Midbrain (tissue), 1 donor: ENCODE data around the gene PUDP.
"Not testable (repeated sequence)": the region's sequence is repeated elsewhere in the genome, so short reads cannot be mapped to it uniquely, and the experiment has no call there.

Experiments
- DNase-seq: peaks from one replicate; lab custom pipeline; 2025; lab: John Stamatoyannopoulos, UW

Gene PUDP

DNA sequence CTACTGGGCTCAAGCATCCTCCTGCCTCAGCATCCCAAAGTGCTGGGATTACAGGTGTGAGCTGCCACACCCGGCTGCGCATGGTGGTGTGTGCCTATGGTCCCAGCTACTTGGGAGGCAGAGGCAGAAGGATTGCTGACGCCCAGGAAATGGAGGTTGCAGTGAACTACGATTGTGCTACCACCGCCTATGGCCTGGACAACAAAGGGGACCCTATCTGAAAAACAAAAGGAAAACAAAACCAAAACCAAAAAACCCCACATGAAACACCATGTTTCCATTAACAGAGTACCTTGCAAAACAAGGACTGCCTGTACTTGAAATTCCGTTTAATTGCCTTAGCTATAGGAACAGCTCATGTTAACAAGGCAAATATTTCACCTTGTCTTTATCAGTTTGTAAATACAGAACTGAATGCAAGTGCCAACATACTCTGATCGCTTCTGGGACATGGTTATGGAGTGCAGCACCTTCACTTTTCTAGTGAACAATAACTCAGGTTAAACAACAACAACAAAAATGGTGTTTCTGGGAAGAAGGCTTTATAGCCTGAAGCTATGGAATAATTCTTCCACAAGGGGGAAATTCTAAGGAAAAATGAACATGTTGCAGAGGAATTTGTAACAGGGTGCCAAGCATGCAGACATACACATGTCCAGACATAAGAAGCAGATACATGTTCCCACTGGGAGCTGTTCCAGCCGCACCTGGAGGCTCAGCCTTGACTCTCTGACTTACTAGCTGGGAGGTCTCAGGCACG is 73.6 kb downstream of the PUDP start:
- no peak for DNase-seq

DNA sequence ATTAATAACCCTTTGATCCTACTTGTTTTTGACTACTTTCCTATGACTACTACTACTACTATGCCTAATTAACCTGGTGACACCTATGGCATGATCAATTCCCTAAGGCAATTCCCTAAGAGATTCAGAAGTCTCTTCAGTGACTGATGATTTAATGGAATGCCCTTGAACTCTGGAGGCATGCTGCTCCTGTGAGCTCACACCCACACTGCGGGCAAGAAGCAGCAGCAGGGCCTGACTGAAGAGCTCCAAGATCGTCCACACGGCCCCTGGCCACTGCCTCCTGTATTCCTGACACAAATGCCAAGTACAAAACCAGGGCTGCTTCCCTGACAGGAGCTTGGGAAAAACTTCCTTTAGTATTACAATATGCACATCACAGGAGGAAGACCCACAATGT is 74.6 kb downstream of the PUDP start:
- no peak for DNase-seq

DNA sequence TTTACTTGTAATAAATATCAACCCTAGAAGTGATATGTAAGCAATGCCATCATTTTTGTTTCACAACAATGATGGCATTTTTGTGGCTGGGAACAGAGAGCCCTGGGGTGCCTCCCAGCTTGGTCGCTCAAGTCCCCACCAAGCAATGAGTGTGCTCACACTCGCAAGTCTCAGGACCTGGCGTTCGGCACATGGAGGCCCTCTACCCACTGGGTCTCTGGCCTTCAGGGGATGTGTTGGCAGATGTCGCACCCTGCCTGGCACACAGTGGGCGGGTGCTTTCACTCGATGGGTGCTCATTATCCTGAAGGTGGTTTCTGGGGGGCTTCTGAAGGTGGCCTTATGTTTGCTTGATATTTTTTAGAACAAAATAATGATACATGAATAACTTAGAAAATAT is 75.1 kb downstream of the PUDP start:
- no peak for DNase-seq

DNA sequence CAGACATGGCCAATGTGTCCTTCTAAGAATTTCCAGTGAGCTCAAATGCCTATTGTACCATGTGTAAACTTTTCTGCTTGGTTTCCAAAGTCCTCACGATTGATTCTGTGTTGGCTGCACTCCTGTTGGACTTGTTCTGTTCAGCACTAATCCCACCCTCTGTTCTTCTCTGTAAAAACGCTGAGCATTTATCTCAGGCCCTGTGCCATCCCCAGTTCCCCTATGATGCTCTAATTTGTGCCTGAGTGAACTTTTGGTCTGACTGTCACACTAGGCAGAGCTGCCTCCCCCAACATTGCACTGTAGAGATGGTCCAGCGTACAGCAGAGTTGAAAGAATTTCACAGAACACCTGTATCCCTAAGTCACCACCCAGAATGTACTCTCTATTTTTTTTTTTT is 76.6 kb downstream of the PUDP start:
- DNase-seq: no peak

DNA sequence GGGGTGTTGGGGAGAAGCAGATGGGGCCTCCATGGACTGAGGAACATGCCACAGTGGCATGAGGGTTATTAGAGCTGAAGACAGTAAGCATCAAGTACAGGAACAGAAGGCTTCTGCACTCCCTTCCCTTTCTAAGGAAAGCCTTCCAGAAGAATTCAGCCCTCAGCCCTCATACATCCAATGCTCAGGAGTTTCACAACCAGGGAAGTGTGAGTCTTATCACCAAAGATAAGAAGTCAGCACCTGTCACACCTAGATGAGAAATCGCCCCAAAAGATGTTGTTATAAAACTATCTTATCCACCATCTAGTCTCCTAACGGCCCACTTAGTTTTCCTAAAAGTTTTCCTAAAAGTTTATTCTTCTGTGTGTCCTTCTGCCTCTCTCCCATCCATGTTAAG is 78.4 kb downstream of the PUDP start:
- DNase-seq: no peak

DNA sequence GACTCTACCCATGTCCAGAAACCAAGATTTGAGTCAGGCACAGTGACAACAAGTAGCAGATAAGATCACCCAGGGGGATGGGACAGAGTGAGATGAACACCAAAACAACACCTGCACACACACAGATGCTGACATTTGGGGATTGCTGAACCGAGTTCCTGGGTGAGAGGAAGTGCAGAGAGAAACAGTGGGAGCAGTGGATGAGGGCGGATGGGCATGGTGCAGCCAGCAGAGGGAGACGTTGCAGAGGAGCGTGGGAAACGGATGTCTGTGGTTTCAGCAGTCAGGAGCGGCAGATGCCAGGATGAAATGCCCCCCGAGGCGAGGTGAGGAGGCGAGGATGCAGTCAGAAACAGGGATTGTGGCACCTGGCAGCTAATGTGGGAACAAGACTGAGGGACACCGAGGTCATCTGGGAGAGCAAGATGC is 79.0 kb downstream of the PUDP start:
- no peak for DNase-seq

DNA sequence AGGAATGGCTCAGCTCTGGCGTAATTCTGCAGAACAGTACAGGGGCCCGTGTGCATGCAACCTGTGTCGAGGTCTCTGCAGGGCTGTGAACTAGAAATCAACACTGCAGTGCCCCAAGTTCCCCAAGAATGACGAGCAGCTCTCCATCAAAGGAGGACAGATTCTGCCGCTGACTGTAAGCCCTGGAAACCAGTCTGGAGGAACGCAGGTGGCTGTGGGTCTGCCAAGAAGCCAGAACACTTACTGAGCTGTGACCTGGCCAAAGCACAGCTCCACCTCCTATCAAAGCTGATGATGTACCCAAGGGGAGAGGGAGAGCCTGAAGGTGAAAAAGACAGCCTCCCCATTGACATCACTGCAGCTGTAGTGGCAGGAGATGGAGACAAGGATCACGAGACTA is 80.7 kb downstream of the PUDP start:
- no peak for DNase-seq

DNA sequence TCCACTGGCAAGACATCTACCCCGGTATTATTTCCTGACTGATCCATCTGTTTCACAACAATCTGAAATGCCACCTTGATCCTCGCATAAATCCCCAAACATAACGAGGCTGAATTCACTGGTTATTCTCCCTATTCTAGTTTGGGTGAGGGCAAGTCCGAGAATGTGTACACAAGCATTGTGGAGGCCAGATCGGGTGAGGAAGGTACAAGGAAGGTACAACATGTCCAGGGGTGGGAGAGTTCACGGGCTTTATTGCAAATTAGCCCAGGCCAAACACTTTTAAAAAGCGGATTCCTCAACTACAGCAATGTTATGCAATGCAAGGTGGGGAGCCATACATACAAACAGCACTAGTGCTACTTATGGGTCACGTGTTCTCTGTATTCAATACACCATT is 82.5 kb downstream of the PUDP start:
- no peak for DNase-seq

DNA sequence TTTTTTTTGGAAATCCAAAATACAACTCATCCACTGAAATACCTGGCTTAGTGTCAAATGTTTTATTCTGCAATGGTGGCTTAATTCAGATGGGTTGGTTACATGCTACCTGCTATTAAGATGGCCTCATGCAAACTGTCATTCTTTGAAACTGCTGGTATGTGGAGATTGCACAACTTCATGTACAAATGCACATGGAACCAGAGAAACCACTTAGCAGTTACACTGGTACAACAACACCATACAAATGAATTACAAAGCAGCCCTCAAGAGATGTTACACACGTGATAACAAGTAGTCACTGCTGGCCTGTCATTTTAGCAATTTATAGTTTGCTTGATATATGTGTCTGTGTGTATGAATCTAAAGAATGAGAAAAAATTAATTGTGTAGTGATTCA is 85.0 kb downstream of the PUDP start:
- no peak for DNase-seq

DNA sequence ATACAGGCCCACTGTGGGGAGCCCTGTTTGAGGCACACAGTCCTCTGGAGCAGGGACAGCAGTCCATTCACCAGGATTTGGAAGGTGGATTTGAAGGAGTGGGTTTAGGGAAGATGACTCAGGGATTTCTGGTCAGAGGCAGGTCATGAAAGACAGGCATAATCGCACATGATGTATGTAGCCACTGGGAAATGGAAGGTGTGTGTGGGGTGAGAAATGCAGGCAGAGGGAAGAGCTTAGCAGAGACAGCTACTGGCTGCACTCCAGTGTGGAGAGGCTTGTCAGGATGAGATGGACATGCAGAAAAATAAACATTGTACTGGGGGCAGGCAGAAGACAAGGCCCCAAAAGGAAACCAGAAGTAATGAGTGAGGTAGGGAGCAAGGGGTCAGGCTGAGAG is 85.7 kb downstream of the PUDP start:
- DNase-seq: no peak

DNA sequence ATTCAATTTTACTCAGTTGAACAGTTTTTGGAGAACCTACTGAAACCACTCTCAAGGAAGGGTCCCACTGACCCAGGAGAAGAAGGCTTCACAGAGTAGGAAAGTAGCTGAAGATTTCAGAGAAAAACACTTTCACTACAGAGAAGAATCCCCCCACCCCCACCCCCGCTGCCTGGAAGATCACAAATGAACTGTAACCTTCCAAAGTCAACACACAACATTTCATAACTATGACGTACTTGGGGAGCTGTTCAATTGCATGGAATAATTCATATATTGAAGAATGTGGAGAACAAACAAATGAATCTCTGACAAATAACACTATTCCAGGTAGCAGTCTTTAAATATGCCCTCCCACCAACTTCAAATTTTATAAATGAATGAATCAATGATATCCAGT is 86.5 kb downstream of the PUDP start:
- no peak for DNase-seq

DNA sequence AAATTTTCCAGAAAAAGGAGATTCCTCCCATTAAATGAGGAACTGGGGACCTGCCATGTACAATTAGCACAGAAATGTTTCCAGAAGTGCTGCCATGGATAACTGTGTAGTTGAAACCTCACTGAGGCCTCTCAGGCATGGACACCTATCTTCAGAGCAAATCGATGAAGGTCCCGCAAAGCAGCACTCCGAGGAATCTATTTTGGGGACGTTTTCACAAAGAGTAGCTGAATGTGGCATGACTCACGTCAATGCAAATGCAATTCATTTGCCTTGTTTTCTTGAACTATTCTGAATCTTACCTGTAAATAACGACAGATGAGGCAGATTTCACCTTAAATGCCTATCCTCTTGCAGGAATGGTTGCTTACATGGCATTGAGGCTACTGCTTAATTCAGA is 87.5 kb downstream of the PUDP start:
- DNase-seq: no peak

DNA sequence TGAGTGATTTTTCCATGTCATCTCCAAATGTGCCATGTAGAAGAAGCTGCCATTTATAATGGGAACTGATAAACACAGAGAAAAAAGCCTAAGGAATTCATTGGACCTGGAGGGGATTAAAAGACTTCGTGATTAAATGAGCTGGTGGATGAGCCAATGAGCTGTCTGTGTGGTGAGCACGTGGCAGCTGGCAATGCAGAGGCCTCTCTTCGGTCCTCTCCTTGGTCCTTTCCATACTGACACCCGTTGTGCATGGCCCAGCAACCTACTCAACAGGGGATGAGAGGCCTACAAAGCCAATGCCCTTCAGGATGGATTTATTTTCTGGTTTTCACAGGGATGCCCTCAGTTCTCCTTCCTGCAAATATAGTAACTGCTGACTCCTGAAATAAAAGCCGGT is 88.1 kb downstream of the PUDP start:
- no peak for DNase-seq

DNA sequence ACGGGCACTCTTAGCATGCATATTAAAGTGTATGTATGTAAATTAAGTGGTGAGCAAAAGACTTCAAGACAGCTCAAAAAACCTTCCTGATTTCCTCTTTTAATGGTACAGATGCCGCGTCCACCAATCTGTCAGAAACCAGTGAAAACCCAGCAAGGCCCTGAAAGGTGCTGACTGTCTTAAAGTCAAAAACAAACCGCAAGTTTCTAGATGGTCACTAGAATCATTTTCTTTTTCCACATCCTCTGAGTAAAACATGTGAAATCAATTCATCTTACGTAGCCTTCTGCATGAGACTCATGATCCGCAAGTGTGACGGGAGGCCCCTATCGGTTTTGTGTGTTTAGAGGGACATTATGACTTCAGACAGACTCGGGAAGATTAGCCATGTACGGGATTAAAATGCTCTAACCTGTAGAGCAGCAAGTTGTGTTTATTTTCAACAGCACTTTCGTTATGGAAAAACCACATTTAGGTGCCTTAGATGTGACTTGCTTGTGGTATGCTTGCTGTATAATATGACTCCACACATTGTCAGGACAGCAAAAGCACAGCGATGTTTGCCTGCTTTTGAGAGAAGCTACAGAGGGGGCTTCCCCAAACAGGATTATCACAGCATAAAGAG is 88.6 kb downstream of the PUDP start:
- DNase-seq: no peak

DNA sequence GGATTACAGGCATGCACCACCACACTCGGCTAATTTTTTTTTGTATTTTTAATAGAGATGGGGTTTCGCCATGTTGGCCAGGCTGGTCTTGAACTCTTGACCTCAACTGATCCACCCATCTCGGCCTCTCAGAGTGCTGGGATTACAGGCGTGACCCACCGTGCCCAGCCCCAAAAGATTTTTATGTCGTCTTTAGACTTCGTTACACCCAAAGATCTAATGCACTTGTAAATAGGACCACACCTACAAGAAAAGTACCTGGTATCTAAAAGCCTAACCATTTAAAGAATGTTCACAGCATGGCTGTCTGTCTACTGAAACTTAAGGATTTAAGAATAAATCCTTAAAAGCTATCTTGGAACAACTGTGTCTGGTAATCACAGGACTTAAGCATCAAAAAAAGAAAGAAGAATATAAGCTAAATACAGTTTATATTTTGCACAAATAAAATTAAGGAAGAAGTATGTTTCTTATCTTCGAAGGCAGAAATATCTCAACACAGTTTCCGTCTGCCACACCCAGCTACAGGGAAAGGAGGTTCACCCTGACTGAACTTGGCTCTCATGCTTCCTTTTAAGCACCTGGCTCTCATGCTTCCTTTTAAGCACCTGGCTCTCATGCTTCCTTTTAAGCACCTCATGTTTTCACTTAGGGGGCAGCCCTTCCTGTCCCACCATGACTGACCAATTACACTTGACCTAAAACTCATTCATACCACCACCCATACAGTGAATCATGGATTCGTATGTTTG is 92.4 kb downstream of the PUDP start:
- DNase-seq: no peak

DNA sequence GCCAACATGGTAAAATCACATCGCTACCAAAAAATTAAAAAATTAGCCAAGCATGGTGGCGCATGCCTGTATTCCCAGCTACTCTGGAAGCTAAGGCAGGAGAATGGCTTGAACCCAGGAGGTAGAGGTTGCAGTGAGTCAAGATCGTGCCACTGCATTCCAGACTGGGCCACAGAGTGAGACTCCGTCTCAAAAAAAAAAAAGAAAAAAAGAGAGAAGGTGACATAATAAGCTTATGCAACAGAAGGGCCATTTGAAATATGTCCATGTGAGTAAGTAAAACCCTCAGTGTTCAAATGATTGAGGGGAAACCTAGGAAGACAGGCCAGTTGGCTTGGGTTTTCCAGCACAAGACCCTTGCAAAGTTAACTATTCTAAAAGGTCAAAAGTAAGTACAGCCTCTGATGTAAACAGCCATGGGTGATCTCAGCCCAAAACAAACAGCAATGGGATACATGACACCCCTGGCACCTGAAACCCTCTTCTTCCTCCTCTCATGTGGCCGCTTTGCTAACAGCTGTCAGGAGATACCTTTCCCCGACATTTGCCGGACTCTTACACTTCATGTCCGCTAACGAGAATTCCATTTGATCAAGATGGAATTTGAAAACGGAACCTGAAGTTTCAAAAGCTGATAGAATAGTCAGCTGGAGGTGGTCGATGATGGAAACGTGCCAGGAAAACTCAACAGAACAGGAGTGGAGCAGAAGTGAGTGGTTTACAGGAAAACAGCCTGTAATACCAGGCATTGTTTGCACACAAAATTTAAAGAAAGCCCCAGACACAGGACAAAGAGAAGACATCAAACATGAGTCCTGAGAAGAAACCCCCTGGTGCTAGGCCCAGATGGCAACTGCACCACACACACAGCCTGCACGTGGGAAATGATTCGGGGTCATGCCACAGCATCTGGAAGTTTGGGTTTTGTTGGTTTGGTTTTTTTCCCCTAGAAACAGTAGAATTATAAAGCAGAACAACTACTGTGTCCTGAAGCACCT is 93.4 kb downstream of the PUDP start:
- no peak for DNase-seq

DNA sequence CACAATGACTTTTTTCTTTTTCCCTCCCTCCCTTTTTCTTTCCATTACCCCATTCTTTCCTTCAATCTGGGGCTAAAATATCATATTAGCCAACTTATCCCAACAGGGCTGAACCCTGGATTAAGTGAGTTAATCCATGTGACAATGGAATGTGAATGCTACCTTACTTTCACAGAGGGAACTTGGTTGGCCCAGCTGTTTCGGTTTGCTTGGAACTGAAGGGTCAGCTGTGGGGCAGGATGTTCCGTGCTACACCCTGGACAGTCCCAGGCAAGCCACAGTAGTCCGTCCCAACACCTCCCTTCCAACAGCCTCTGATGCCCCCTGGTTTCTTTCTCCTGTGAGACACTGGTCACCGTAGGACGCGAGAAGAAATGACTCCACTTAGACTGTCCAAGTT is 95.4 kb downstream of the PUDP start:
- DNase-seq: no peak

DNA sequence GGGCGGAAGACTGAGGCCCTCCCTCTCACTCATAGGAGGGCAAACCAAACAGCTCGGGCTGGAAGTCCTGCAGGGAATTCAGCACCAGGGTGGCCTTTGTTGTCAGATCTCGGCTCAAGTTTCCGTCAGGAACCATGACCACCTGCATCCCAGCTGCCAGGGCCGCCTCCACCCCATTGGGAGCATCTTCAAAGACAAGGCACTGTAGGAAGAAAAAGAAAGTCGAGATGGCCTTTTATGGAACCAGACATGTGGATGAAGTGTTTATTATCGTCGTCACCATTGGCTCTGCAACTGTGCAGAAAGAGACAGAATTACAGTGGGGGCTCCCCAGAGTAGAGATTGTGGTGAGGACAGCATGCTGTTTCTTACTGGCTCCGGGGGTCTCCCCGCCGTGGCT is 97.7 kb downstream of the PUDP start:
- DNase-seq: no peak

DNA sequence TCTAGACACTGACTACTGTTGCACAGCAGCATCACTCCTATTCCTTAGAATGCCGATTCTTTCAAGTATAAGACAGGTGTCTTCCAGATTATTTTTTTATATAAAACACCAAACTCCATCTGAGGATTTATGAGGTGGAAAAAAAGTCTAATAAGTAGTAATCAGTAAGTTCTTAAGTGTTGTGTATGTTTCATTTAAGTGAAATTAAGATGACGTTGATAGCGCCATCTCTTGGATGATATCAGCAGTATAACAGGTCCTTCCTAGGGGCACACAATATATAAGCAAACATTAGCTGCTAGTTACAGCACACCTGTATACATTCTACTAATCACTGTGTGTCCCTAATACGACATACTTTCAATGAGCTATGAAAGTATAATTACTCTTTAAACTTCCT is 100.0 kb downstream of the PUDP start:
- DNase-seq: no peak

DNA sequence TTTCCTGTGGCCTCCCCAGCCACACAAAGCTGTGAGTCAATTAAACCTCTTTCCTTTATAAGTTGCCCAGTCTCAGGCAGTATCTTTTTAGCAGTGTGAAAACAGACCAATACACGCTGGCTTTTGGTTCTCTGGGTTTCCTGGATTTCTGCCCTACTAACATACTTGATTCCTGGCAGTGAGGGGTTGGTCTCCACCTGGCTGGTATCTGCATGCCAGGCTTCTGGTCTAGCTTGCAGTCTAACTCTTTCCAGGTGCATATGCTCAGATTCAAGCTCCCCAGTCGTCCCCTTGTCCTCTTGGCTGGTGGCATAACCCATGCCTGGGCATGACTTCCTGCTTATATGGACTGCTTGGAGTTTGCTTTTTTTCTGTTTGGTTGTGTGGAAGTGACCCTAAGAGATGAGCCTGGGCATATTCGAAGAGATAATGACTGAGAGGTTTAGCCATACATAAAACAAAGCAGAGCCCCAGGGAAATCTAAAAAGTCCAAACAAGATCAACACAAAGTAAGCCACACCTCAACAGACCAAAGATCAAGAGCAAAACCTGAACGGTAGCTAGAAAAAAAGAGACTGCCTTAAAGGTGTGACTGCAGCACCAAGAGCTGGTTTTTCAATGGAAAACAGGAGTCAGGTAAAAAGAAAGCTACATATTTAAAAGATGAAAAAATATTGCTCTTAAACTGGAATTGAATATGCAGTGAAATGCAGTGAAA is 102.6 kb downstream of the PUDP start:
- DNase-seq: no peak

DNA sequence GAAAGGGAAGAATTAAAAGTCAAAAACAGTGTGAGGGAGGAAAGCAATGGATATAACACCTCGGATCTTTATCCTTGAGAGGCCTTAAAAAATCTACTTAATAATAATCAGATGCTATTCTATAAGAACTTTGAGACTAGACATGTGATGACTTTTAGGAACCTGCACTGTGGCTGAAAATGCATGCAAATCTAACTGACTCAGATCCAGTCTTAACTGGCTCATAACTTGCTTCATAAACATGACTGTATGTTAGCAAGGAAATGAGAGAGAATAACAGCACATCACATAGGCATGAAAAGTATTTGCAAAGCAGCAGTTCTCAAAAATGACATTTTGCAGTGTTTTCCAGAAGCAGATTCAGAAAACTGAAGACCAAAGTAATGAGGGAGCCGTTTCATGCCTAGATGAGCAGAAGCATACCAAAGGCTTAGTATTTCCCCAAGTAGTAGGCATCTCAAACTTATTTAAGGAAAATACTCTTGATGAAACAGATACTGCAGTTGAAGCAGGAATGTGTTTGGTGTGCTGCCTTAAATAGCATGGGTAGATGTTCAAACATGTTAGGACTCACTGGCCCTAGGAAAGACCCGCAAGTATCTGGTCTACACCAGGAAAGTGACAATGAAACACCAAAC is 104.0 kb downstream of the PUDP start:
- DNase-seq: not testable (repeated sequence)
